ENCODE data around the gene FGF18. TPM values are rescaled to one million over a fixed set of nuclear protein-coding genes. Genes with fewer than 3 reads are reported as not detected.

FGF18 gene
- total RNA-seq, 1 donor from 2014 or later, result not detected

DNA sequence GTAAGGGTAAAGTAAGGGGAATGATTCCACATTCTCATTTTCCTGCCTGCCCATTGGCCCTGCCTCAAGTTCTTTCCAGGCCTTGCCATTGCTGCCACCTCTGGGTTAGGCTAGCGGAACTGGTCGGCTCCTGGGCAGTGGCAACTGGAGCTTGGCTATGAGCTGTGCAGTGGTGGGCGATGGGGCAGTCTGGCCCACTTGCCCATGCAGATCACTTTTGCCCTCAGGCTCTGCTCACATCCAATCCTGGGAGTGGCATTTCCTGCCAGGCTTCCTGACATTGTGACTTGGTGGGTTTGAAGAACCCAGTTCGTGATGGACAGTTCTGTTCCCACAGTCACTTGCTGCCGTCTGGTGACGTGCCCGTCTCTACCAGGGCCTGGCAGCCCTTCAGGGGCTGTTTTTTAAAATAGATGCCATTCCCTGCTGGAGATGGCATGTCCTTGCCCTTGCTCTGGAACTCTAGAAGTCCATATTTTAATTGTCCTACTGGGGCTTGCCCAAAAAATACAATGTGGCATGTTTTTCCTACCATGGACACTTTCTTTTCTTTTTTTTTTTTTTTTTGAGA is 86.1 kb downstream of the FGF18 start:
- Mint-ChIP-seq H3K9me3 (no peaks in the 10 kb centered on the region), H3K4me1 (no peaks in the 10 kb centered on the region), H3K36me3 (ENCODE audit: low read depth) (no peaks in the 10 kb centered on the region), H3K27ac (no peak overlapping the region), H3K4me3 (no peak overlapping the region), H3K27me3 (peaks cover 3% of the 10 kb centered on the region)
- ATAC-seq (ENCODE audit: low read depth) (no peak), DNase-seq (no peak)
- CTCF ChIA-PET, result no interaction called here
- POLR2A ChIA-PET, result no interaction called here
- intact Hi-C loops (cut with micrococcal nuclease), result no loop called here
- no peak for TF ChIP-seq CTCF (IDR thresholded peaks at IDR 0.05)

DNA sequence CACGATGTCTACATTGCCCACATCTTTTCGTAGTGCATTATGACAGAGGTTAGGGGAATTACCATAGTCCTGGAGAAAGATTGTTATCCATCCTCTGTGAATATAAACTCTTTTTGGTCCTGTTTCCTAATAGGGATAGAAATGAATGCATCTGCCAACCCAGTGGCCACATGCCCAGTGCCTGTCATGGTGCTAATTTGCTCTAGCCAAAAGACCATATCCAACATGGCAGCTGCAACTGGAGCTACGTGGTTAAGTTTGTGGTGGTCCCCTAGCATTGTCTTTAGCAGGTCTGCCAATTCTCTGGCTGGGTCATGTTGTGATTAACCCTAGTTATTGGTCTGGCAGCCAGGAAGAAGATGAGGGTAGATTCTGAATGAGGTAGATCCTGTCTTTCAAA is 87.5 kb downstream of the FGF18 start:
- Mint-ChIP-seq H3K9me3 (no peaks in the 10 kb centered on the region), H3K4me1 (no peaks in the 10 kb centered on the region), H3K4me3 (no peak overlapping the region), H3K36me3 (ENCODE audit: low read depth) (no peaks in the 10 kb centered on the region), H3K27ac (no peak overlapping the region), H3K27me3 (peaks cover 3% of the 10 kb centered on the region)
- CTCF ChIA-PET, result no interaction called here
- no peak for DNase-seq
- TF ChIP-seq CTCF (IDR thresholded peaks at IDR 0.05), result no peak
- POLR2A ChIA-PET, result no interaction called here
- intact Hi-C loops (cut with micrococcal nuclease), result no loop called here
- no peak for ATAC-seq (ENCODE audit: low read depth)

Other genes starting within 250 kb of the FGF18 start
- gene TLX3, start 110.4 kb upstream of the FGF18 start, total RNA-seq, result not detected in 2 replicates
- 1,505 and 1,563 TPM in 2 replicates for gene NPM1, start 31.8 kb upstream of the FGF18 start, total RNA-seq